SK-N-SH (cell line): Measurements from ENCODE around the gene MAPKAPK3. TPM values are rescaled to one million over a fixed set of nuclear protein-coding genes. Genes with fewer than 3 reads are reported as not detected.

Experiments
- CTCF ChIA-PET: fragments of 300-600, 350-600 bp; formaldehyde crosslinking; extraction: SDS; loops from one replicate; lab custom pipeline; 2021; lab: Yijun Ruan, JAX
- POLR2A ChIA-PET: fragments of 350-600 bp; sonication (Branson Sonifier 250); formaldehyde crosslinking; extraction: SDS; loops from one replicate; lab custom pipeline; 2020; ENCODE audit warnings: antibody characterized with exemption, inconsistent platforms; lab: Yijun Ruan, JAX
- DNase-seq: peaks from one replicate; pipeline ENCODE4 v3.0.0; 2012
- H2AFZ ChIP-seq: fragments of 200-600 bp; sonication (generic); 2 replicates; pipeline ENCODE4 v1.8.1; 2016; ENCODE audit warnings: antibody characterized with exemption, mild to moderate bottlenecking, low read depth
- H3F3A ChIP-seq: fragments of 200-600 bp; sonication (generic); replicated peaks from 2 replicates; pipeline ENCODE3; 2016; ENCODE audit warnings: antibody characterized with exemption, mild to moderate bottlenecking; ENCODE audit not compliant: insufficient read depth
- H3K27ac ChIP-seq, 2 experiments: fragments of 200-500 bp in 1 of 2; fragments of 200-600 bp in 1 of 2; sonication (Bioruptor generic) in 1 of 2; sonication (generic), shearing (Covaris generic) in 1 of 2; 2 replicates each; pipeline versions ENCODE4 v1.5.1 to v1.6.1; 2014 to 2016; ENCODE audit warnings: low read depth in 2 of 2, inconsistent platforms in 1 of 2, low read length in 1 of 2, mild to moderate bottlenecking in 1 of 2, mixed read lengths in 1 of 2
- H3K27me3 ChIP-seq: fragments of 200-600 bp; sonication (generic), shearing (Covaris generic); 2 replicates; pipeline ENCODE4 v1.6.1; 2016; ENCODE audit warnings: mixed run types; ENCODE audit not compliant: insufficient read depth
- H3K36me3 ChIP-seq, 2 experiments: fragments of 200-500 bp in 1 of 2; fragments of 200-600 bp in 1 of 2; sonication (Bioruptor generic) in 1 of 2; sonication (generic) in 1 of 2; replicated peaks in 1 of 2; 2 replicates each; pipeline versions ENCODE3 to v1.5.1; 2014 to 2016; ENCODE audit warnings: low read length in 1 of 2, mild to moderate bottlenecking in 1 of 2; ENCODE audit not compliant: insufficient read depth in 2 of 2, control insufficient read depth in 1 of 2
- H3K4me1 ChIP-seq, 2 experiments: fragments of 200-500 bp in 1 of 2; fragments of 200-600 bp in 1 of 2; sonication (Bioruptor generic) in 1 of 2; sonication (generic), shearing (Covaris generic) in 1 of 2; 2 replicates each; pipeline versions ENCODE4 v1.5.1 to v1.6.1; 2014 to 2016; ENCODE audit warnings: low read depth in 1 of 2, low read length in 1 of 2, mixed run types in 1 of 2; ENCODE audit not compliant: insufficient read depth in 2 of 2, control insufficient read depth in 1 of 2
- H3K4me2 ChIP-seq: fragments of 200-600 bp; sonication (generic), shearing (Covaris generic); 2 replicates; pipeline ENCODE4 v1.6.1; 2017; ENCODE audit warnings: mixed run types
- H3K4me3 ChIP-seq, 2 experiments: fragments of 200-500 bp in 1 of 2; fragments of 200-600 bp in 1 of 2; sonication (Bioruptor generic) in 1 of 2; sonication (generic), shearing (Covaris generic) in 1 of 2; 2 replicates each; pipeline versions ENCODE4 v1.5.1 to v1.8.1; 2014 to 2016; ENCODE audit warnings: low read depth in 2 of 2, inconsistent platforms in 1 of 2, low read length in 1 of 2, mild to moderate bottlenecking in 1 of 2, mixed read lengths in 1 of 2, moderate library complexity in 1 of 2
- H3K79me2 ChIP-seq: fragments of 200-600 bp; sonication (generic); 2 replicates; pipeline ENCODE4 v1.8.1; 2017; ENCODE audit warnings: mild to moderate bottlenecking; ENCODE audit not compliant: insufficient read depth
- H3K9ac ChIP-seq: fragments of 200-600 bp; sonication (generic); 2 replicates; pipeline ENCODE4 v1.6.1; 2017; ENCODE audit warnings: mixed run types
- H3K9me2 ChIP-seq: fragments of 200-600 bp; sonication (generic); 2 replicates; pipeline ENCODE4 v1.6.1; 2017; ENCODE audit warnings: mixed run types
- H3K9me3 ChIP-seq: fragments of 200-600 bp; sonication (generic); 2 replicates; pipeline ENCODE4 v1.6.1; 2017; ENCODE audit warnings: mixed run types, mild to moderate bottlenecking, moderate library complexity
- H4K20me1 ChIP-seq: fragments of 200-600 bp; sonication (generic); 2 replicates; pipeline ENCODE4 v1.6.1; 2017; ENCODE audit warnings: mild to moderate bottlenecking, mixed run types; ENCODE audit not compliant: insufficient read depth
- EP300 ChIP-seq, 2 experiments: IDR thresholded peaks; 2 replicates each; pipeline versions ENCODE4 v1.4.0 to v1.6.1; 2012; ENCODE audit warnings: borderline replicate concordance in 1 of 2, low read depth in 1 of 2, low read length in 1 of 2
- EZH2phosphoT487 ChIP-seq: fragments of 200-600 bp; sonication (generic); IDR thresholded peaks from 2 replicates; pipeline ENCODE4 v1.6.1; 2017; ENCODE audit warnings: low read depth, mixed run types, mild to moderate bottlenecking, antibody characterized with exemption, moderate library complexity, borderline replicate concordance
- FOSL2 ChIP-seq: IDR thresholded peaks from 2 replicates; pipeline ENCODE4 v1.4.0; 2012; ENCODE audit warnings: low read depth, mild to moderate bottlenecking, moderate library complexity, borderline replicate concordance
- FOXJ3 ChIP-seq: sonication (generic); formaldehyde crosslinking; IDR thresholded peaks from 2 replicates; pipeline ENCODE4 v1.5.1; 2020; ENCODE audit warnings: mild to moderate bottlenecking, missing genetic modification reagents
- GABPA ChIP-seq: IDR thresholded peaks from 2 replicates; pipeline ENCODE4 v1.4.0; 2012; ENCODE audit warnings: low read depth, mild to moderate bottlenecking
- JUND ChIP-seq: IDR thresholded peaks from 2 replicates; pipeline ENCODE4 v1.4.0; 2012
- MEF2A ChIP-seq: IDR thresholded peaks from 2 replicates; pipeline ENCODE4 v1.4.0; 2012; ENCODE audit warnings: low read depth, borderline replicate concordance
- MXI1 ChIP-seq: IDR thresholded peaks from 2 replicates; pipeline ENCODE4 v1.6.1; 2012; ENCODE audit warnings: mild to moderate bottlenecking, low read depth, low read length, improper control_type of control experiment
- NFIC ChIP-seq: IDR thresholded peaks from 2 replicates; pipeline ENCODE4 v1.4.0; 2012; ENCODE audit warnings: borderline replicate concordance
- PBX3 ChIP-seq: IDR thresholded peaks from 2 replicates; pipeline ENCODE4; 2012
- POLR2AphosphoS5 ChIP-seq: IDR thresholded peaks from 2 replicates; pipeline ENCODE4 v1.6.1; 2012; ENCODE audit warnings: low read depth, low read length
- RAD21 ChIP-seq: IDR thresholded peaks from 2 replicates; pipeline ENCODE4 v1.6.1; 2012; ENCODE audit warnings: mild to moderate bottlenecking, low read length
- REST ChIP-seq: IDR thresholded peaks from 2 replicates; pipeline ENCODE4 v1.6.1; 2012; ENCODE audit warnings: mild to moderate bottlenecking, low read depth, low read length, moderate library complexity
- TAF1 ChIP-seq: IDR thresholded peaks from 2 replicates; pipeline ENCODE4 v1.6.1; 2012; ENCODE audit warnings: low read depth, mild to moderate bottlenecking, low read length, moderate library complexity, borderline replicate concordance
- TCF12 ChIP-seq: IDR thresholded peaks from 2 replicates; pipeline ENCODE4 v1.4.0; 2012
- WGBS: methylation state at CpG from one replicate; pipeline ENCODE4 v1.1.6; 2017; ENCODE audit warnings: low lambda C conversion rate; 5-methylcytosine and 5-hydroxymethylcytosine counted together
- polyA plus RNA-seq, 3 experiments: library from polyadenylated mRNA; depleted of rRNA; stranded (reverse); fragments of >200 nt; gene quantifications; 2 replicates each; pipeline ENCODE4 v1.2.3, GENCODE V29; 2012
- TF ChIP-seq, protein P1 (sequence below): IDR thresholded peaks from 2 replicates; pipeline ENCODE4 v1.4.0; 2012; ENCODE audit warnings: low read depth
- TF ChIP-seq, protein P2 (sequence below): fragments of 150-350 bp; IDR thresholded peaks from 2 replicates; pipeline ENCODE4 v1.6.1; 2016; ENCODE audit warnings: mild to moderate bottlenecking, low read depth, low read length
- TF ChIP-seq, protein P3 (sequence below): IDR thresholded peaks from 2 replicates; pipeline ENCODE4 v1.4.0; 2012; ENCODE audit warnings: low read depth, borderline replicate concordance

Gene MAPKAPK3
- polyA plus RNA-seq, 1 of the 3 experiments (the other 2 are of a cell fraction) = 29.4 TPM

GRCh38 chr3:50671331-50671730, 54.4 kb downstream of the MAPKAPK3 start:
- Histone ChIP-seq H3K36me3 (no peaks in the 10 kb centered on the region), H3K9ac (no peak overlapping the region)
- TF ChIP-seq TCF12 = peak; percentile 63; the same call in 1 of the 2 replicates
- peak; percentile 66 for TF ChIP-seq JUND
- no peak for TF ChIP-seq GABPA
- TF ChIP-seq NFIC = peak; percentile 52; the same call in 1 of the 2 replicates
- no peak for TF ChIP-seq RAD21
- TF ChIP-seq EP300 (IDR thresholded peaks at IDR 0.05; ENCODE audit: borderline replicate concordance in 1 of 2, low read depth in 1 of 2, low read length in 1 of 2) = no peak
- TF ChIP-seq, protein P1, sequence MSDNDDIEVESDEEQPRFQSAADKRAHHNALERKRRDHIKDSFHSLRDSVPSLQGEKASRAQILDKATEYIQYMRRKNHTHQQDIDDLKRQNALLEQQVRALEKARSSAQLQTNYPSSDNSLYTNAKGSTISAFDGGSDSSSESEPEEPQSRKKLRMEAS = 0 out of 2 replicates have a peak, but pooled peaks have one; percentile 17
- TF ChIP-seq PBX3 = peak; percentile 36; the same call in 1 of the 2 replicates
- TF ChIP-seq FOXJ3 (CRISPR knock-in tag) = no peak
- no peak for TF ChIP-seq MEF2A
- TF ChIP-seq FOSL2 = peak; percentile 64; the same call in 1 of the 2 replicates
- TF ChIP-seq, all 33 proteins: peak for 6
- H3K27me3 ChIP-seq = peaks cover 56% of the 10 kb centered on the region
- no peaks in the 10 kb centered on the region for H3K9me3 ChIP-seq
- POLR2A ChIA-PET = no interaction called here
- no peak overlapping the region for H2AFZ ChIP-seq
- no peak overlapping the region for H3K4me3 ChIP-seq
- peaks cover 16% of the 10 kb centered on the region for H4K20me1 ChIP-seq
- 2% methylated on average over 4 of the region's 4 CpGs for WGBS
- H3K4me1 ChIP-seq = peaks cover 0 to 4% of the 10 kb centered on the region in 2 experiments; a peak in 1 of 4 replicates
- peaks cover 12% of the 10 kb centered on the region for H3F3A ChIP-seq
- no peak for DNase-seq
- no peak overlapping the region for H3K27ac ChIP-seq
- CTCF ChIA-PET = interaction anchor here (1.0 to 1.9 kb wide), 3 partner anchors 22 to 56 kb away, joined by 3 to 9 read pairs (median 3); no protein-coding TSS in a partner anchor
- no peaks in the 10 kb centered on the region for H3K79me2 ChIP-seq
- H3K4me2 ChIP-seq = no peak overlapping the region
- no peaks in the 10 kb centered on the region for H3K9me2 ChIP-seq

DNA sequence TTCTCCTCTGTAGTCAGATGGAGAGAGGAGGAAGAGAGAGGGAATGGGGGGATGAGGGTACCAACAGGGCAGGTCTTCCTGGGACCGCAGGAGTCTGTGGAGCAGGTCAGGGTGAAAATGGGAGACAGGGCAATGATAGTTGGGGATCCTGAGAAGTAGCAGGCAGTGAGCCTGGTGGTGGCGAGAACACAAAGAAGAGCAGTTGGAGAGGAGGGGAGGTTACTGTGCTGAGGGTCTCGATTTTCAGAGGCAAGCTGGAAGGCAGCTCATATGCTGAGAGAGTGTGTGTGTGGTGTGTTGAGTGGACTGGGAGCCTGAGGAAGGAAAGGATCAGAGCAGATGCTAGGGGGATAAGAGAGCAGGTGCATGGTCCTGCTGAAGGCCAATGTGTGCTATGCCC, 55.7 kb downstream of the MAPKAPK3 start:
- Histone ChIP-seq H3F3A (peaks cover 12% of the 10 kb centered on the region), H3K79me2 (no peaks in the 10 kb centered on the region), H3K9me2 (no peaks in the 10 kb centered on the region), H3K9ac (no peak overlapping the region), H3K4me3 (no peak overlapping the region), H3K4me2 (no peak overlapping the region), H3K9me3 (no peaks in the 10 kb centered on the region), H3K27me3 (peaks cover 67% of the 10 kb centered on the region), H4K20me1 (peaks cover 16% of the 10 kb centered on the region), H3K27ac (no peak overlapping the region), H2AFZ (no peak overlapping the region), H3K36me3 (no peaks in the 10 kb centered on the region), H3K4me1 (peaks cover 0 to 4% of the 10 kb centered on the region in 2 experiments; a peak in 1 of 4 replicates)
- no peak for DNase-seq
- WGBS = 75% methylated on average over 3 of the region's 3 CpGs
- ChIA-PET CTCF (interaction anchor here (1.3 to 5.7 kb wide), 2 partner anchors 20 to 57 kb away, joined by 3 to 44 read pairs; partner anchors contain the start of gene MAPKAPK3), POLR2A (no interaction called here)
- TF ChIP-seq JUND = no peak
- TF ChIP-seq MXI1 = no peak
- no peak for TF ChIP-seq POLR2AphosphoS5
- TF ChIP-seq, protein P2, sequence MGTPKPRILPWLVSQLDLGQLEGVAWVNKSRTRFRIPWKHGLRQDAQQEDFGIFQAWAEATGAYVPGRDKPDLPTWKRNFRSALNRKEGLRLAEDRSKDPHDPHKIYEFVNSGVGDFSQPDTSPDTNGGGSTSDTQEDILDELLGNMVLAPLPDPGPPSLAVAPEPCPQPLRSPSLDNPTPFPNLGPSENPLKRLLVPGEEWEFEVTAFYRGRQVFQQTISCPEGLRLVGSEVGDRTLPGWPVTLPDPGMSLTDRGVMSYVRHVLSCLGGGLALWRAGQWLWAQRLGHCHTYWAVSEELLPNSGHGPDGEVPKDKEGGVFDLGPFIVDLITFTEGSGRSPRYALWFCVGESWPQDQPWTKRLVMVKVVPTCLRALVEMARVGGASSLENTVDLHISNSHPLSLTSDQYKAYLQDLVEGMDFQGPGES = no peak
- no peak for TF ChIP-seq PBX3
- TF ChIP-seq MEF2A = no peak
- TF ChIP-seq TAF1 = no peak
- no peak for TF ChIP-seq EZH2phosphoT487
- no peak for TF ChIP-seq REST
- TF ChIP-seq, protein P3, sequence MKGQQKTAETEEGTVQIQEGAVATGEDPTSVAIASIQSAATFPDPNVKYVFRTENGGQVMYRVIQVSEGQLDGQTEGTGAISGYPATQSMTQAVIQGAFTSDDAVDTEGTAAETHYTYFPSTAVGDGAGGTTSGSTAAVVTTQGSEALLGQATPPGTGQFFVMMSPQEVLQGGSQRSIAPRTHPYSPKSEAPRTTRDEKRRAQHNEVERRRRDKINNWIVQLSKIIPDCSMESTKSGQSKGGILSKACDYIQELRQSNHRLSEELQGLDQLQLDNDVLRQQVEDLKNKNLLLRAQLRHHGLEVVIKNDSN = no peak
- TF ChIP-seq NFIC = no peak
- TF ChIP-seq, protein P1 = no peak
- TF ChIP-seq FOSL2 = no peak
